Measurements from ENCODE around the gene RHOJ. TPM values are rescaled to one million over a fixed set of nuclear protein-coding genes. Genes with fewer than 3 reads are reported as not detected.

RHOJ gene
- total and polyA plus RNA-seq, 10 of the 15 experiments (the other 5 are each of a cell fraction or from before 2014, with no cell fraction given), result not detected

DNA sequence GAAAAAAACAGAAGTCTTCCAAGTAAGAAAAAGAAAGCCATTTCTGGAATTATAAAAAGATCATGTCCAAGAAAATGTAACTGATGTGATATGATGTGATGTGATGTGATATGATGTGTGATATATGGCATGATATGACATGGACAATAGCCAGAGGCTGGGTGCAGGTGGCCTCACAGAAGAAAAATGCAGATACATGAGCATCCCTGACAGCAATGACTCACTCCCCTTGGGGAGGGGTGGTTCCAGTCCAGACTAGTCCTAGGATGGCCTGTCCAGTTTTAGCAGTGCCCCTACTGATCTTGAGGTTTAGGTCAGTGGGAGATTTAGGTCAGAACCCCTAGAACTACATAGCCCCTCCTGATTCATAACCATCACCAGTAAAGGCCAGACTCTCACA, 3.5 kb upstream of the RHOJ start (continued):
- TF ChIP-seq, protein P1, sequence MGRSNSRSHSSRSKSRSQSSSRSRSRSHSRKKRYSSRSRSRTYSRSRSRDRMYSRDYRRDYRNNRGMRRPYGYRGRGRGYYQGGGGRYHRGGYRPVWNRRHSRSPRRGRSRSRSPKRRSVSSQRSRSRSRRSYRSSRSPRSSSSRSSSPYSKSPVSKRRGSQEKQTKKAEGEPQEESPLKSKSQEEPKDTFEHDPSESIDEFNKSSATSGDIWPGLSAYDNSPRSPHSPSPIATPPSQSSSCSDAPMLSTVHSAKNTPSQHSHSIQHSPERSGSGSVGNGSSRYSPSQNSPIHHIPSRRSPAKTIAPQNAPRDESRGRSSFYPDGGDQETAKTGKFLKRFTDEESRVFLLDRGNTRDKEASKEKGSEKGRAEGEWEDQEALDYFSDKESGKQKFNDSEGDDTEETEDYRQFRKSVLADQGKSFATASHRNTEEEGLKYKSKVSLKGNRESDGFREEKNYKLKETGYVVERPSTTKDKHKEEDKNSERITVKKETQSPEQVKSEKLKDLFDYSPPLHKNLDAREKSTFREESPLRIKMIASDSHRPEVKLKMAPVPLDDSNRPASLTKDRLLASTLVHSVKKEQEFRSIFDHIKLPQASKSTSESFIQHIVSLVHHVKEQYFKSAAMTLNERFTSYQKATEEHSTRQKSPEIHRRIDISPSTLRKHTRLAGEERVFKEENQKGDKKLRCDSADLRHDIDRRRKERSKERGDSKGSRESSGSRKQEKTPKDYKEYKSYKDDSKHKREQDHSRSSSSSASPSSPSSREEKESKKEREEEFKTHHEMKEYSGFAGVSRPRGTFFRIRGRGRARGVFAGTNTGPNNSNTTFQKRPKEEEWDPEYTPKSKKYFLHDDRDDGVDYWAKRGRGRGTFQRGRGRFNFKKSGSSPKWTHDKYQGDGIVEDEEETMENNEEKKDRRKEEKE (IDR thresholded peaks at IDR 0.05), result no peak

DNA sequence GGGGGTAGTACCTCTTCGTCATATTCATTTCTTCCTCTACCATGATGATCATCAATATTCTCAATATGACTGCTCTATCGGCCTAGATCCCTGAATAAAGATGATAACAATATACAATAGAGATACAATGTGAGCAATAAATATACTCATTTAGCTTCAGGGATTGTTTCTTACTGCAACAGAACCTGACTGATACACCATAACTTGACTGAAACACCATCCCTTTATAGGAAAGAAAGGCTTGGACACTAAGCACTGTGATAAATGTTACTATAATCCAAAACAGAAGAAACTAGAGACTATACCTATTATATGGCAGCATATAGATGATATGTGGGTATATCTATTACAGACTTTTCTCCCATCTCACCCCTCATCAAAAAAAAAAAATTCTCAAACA, 1.2 kb upstream of the RHOJ start:
- intact Hi-C loops (cut with micrococcal nuclease; ENCODE audit: unreplicated experiment), result no loop called here
- H3K9ac ChIP-seq (ENCODE audit: control insufficient read depth, insufficient read depth, low read length), result no peak overlapping the region
- FAIRE-seq, result no peak

More for the DNA sequence above, 1.2 kb upstream of the RHOJ start:
- H2AFZ ChIP-seq (ENCODE audit: control insufficient read depth, low read depth, low read length), result no peak overlapping the region
- TF ChIP-seq TCF3 (IDR thresholded peaks at IDR 0.05; ENCODE audit: borderline replicate concordance, insufficient read depth, low read depth, low read length) (no peak), STAT1 (conservative IDR thresholded peaks at IDR 0.05) (no peak), ZNF217 (IDR thresholded peaks at IDR 0.05) (no peak)
- H3K4me2 ChIP-seq (ENCODE audit: control insufficient read depth, insufficient read depth), result no peak overlapping the region
- no peaks in the 10 kb centered on the region for H3K9me3 ChIP-seq (replicated peaks; ENCODE audit: control insufficient read depth, insufficient read depth, low read length)
- no peaks in the 10 kb centered on the region for H3K4me1 ChIP-seq (ENCODE audit: control insufficient read depth, insufficient read depth, low read length)
- no peak overlapping the region for H3K4me3 ChIP-seq
- in situ Hi-C loops (cut with MboI), result no loop called here
- 5% methylated on average over 2 of the region's 2 CpGs for WGBS (ENCODE audit: insufficient coverage, insufficient replicate concordance, low lambda C conversion rate, missing lambda C conversion rate)
- SMC1A ChIA-PET (ENCODE audit: uncharacterized antibody, unreplicated experiment), result no interaction called here
- peaks cover 0 to 8% of the 10 kb centered on the region in 2 experiments; a peak in 3 of 4 replicates for H3K27me3 ChIP-seq (replicated peaks in 1 of 2; ENCODE audit: control insufficient read depth in 2 of 2, insufficient read depth in 2 of 2, low read length in 1 of 2)
- CTCF ChIA-PET, result no interaction called here
- H4K20me1 ChIP-seq (ENCODE audit: control insufficient read depth, insufficient read depth), result no peaks in the 10 kb centered on the region
- H3K36me3 ChIP-seq (ENCODE audit: control insufficient read depth in 2 of 2, insufficient read depth in 2 of 2, low read length in 1 of 2), result no peaks in the 10 kb centered on the region
- no peak overlapping the region for H3K27ac ChIP-seq (ENCODE audit: control insufficient read depth, insufficient read depth)
- RAD21 ChIA-PET (ENCODE audit: unreplicated experiment), result no interaction called here
- H3K79me2 ChIP-seq (ENCODE audit: control insufficient read depth, insufficient read depth, low read length), result no peaks in the 10 kb centered on the region
- no peak for DNase-seq (ENCODE audit: low read depth, low spot score)
- no peak for ATAC-seq
- POLR2A ChIA-PET, result no interaction called here
- no TSS peak for BruUV-seq (replicated peaks)
